PC-3 (cell line): ENCODE measurements around the gene SLC1A3.

Experiments
- CTCF ChIP-seq: fragments of 300-600 bp; sonication (generic); conservative IDR thresholded peaks from 2 replicates; pipeline ENCODE4 v1.5.1; 2017; ENCODE audit warnings: antibody characterized with exemption, low read depth, mild to moderate bottlenecking, low read length
- EZH2 ChIP-seq: fragments of 300-600 bp; sonication (generic); IDR thresholded peaks from one replicate; pipeline ENCODE4 v1.6.1; 2017; ENCODE audit warnings: antibody characterized with exemption, mild to moderate bottlenecking, low read length; ENCODE audit not compliant: unreplicated experiment

GRCh38 chr5:36632363-36632664 is 25.9 kb downstream of the SLC1A3 start:
- TF ChIP-seq CTCF (no peak), EZH2 (no peak)
